Naive thymus-derived CD8-positive, alpha-beta T cell (primary cell): Measurements from ENCODE around the gene RTL3. TPM values are rescaled to one million over a fixed set of nuclear protein-coding genes. Genes with fewer than 3 reads are reported as not detected.

Experiments used
- polyA plus RNA-seq, 3 donors: library from polyadenylated mRNA; unstranded; fragments of 300-500 nt; fragmentation: Illumina TruSeq; gene quantifications; one replicate each; pipeline ENCODE4 v1.2.3, GENCODE V29; 2021
- total RNA-seq, 8 experiments: library from RNA in 2 of 8; stranded (reverse) in 2 of 8; gene quantifications; one replicate each; pipeline ENCODE4 v1.2.3 and lab custom pipeline; 2021 to 2026

Gene RTL3
- total and polyA plus RNA-seq, 5 experiments from 2014 or later, result not detected

Other genes with a start within 250 kb of the RTL3 start
- gene LPAR4, start 88.4 kb upstream of the RTL3 start, total RNA-seq, result not detected
- gene LPAR4, start 88.4 kb upstream of the RTL3 start, polyA plus RNA-seq, result not detected